D341Med (cell line): ENCODE data around the gene CCDC144A.
"Not testable (repeated sequence)": the region's sequence is repeated elsewhere in the genome, so short reads cannot be mapped to it uniquely, and the experiment has no call there.

Experiments
- DNase-seq: peaks from one replicate; pipeline ENCODE4 v3.0.0; 2012; ENCODE audit warnings: low spot score

Gene CCDC144A

GRCh38 chr17:16751224-16751923, 61.3 kb downstream of the CCDC144A start:
- peak; percentile 3 for DNase-seq

GRCh38 chr17:16751924-16752287, 61.9 kb downstream of the CCDC144A start:
- not testable (repeated sequence) for DNase-seq

GRCh38 chr17:16757520-16757919, 67.5 kb downstream of the CCDC144A start:
- not testable (repeated sequence) for DNase-seq

- not testable (repeated sequence) for DNase-seq
These were observed 68.1 kb downstream of the CCDC144A start for GRCh38 chr17:16758177-16758576.

- not testable (repeated sequence) for DNase-seq
These were observed 78.5 kb downstream of the CCDC144A start for GRCh38 chr17:16768290-16769175.

GRCh38 chr17:16772394-16773145, 82.5 kb downstream of the CCDC144A start:
- DNase-seq: not testable (repeated sequence)

- DNase-seq: not testable (repeated sequence)
These were observed 83.1 kb downstream of the CCDC144A start for GRCh38 chr17:16773146-16773522.

- not testable (repeated sequence) for DNase-seq
These were observed 97.8 kb downstream of the CCDC144A start for GRCh38 chr17:16787851-16788250.

- not testable (repeated sequence) for DNase-seq
These were observed 99.0 kb downstream of the CCDC144A start for GRCh38 chr17:16788889-16789536.

GRCh38 chr17:16789622-16790021, 99.6 kb downstream of the CCDC144A start:
- DNase-seq: not testable (repeated sequence)

- not testable (repeated sequence) for DNase-seq
These were observed 100.4 kb downstream of the CCDC144A start for GRCh38 chr17:16790313-16790871.

GRCh38 chr17:16794215-16794614, 104.2 kb downstream of the CCDC144A start:
- DNase-seq: not testable (repeated sequence)

- not testable (repeated sequence) for DNase-seq
These were observed 105.9 kb downstream of the CCDC144A start for GRCh38 chr17:16795894-16796293.

- DNase-seq: not testable (repeated sequence)
These were observed 114.8 kb downstream of the CCDC144A start for GRCh38 chr17:16804851-16805250.

- not testable (repeated sequence) for DNase-seq
These were observed 116.6 kb downstream of the CCDC144A start for GRCh38 chr17:16806599-16806998.

GRCh38 chr17:16807620-16808019, 117.6 kb downstream of the CCDC144A start:
- not testable (repeated sequence) for DNase-seq

GRCh38 chr17:16810236-16810635, 120.2 kb downstream of the CCDC144A start:
- DNase-seq: not testable (repeated sequence)

- DNase-seq: not testable (repeated sequence)
These were observed 122.1 kb downstream of the CCDC144A start for GRCh38 chr17:16812126-16812525.

GRCh38 chr17:16814439-16814838, 124.4 kb downstream of the CCDC144A start:
- peak; percentile 36 for DNase-seq

- no peak for DNase-seq
These were observed 127.2 kb downstream of the CCDC144A start for GRCh38 chr17:16817201-16817600.

GRCh38 chr17:16817940-16818339, 127.9 kb downstream of the CCDC144A start:
- DNase-seq: not testable (repeated sequence)
